MM.1S (cell line): ENCODE measurements around the gene KRT79.

Experiments used
- DNase-seq: peaks from one replicate; pipeline ENCODE4 v3.0.0-alpha.2; 2015
- H2AFZ ChIP-seq: fragments of 300-600 bp; sonication (generic); 2 replicates; pipeline ENCODE4 v1.6.0; 2016; ENCODE audit warnings: antibody characterized with exemption, low read length
- H3F3A ChIP-seq: fragments of 300-600 bp; sonication (generic); 2 replicates; pipeline ENCODE4 v1.6.1; 2016; ENCODE audit warnings: mild to moderate bottlenecking, antibody characterized with exemption, low read length, moderate library complexity, mixed read lengths; ENCODE audit not compliant: insufficient read depth
- H3K27ac ChIP-seq: fragments of 300-600 bp; sonication (generic); 2 replicates; pipeline ENCODE4 v1.5.1; 2016; ENCODE audit warnings: mild to moderate bottlenecking, low read length
- H3K27me3 ChIP-seq: fragments of 300-600 bp; sonication (generic); replicated peaks from 2 replicates; pipeline ENCODE4 v1.6.0; 2016; ENCODE audit warnings: low read length; ENCODE audit not compliant: insufficient read depth
- H3K36me3 ChIP-seq: fragments of 300-600 bp; sonication (generic); replicated peaks from 2 replicates; pipeline ENCODE4 v1.6.1; 2016; ENCODE audit warnings: mild to moderate bottlenecking, low read length, mixed read lengths; ENCODE audit not compliant: insufficient read depth
- H3K4me1 ChIP-seq: fragments of 300-600 bp; sonication (generic); 2 replicates; pipeline ENCODE4 v1.6.1; 2016; ENCODE audit warnings: low read length, mixed read lengths
- H3K4me2 ChIP-seq: fragments of 300-600 bp; sonication (generic); 2 replicates; pipeline ENCODE4 v1.6.0; 2016; ENCODE audit warnings: low read depth, low read length
- H3K4me3 ChIP-seq: fragments of 300-600 bp; sonication (generic); 2 replicates; pipeline ENCODE4 v1.5.1; 2016; ENCODE audit warnings: low read length, mixed read lengths
- H3K79me2 ChIP-seq: fragments of 300-600 bp; sonication (generic); 2 replicates; pipeline ENCODE4 v1.6.1; 2016; ENCODE audit warnings: mixed run types, low read length, mixed read lengths
- H3K9ac ChIP-seq: fragments of 300-600 bp; sonication (generic); 2 replicates; pipeline ENCODE4 v1.6.1; 2016; ENCODE audit warnings: low read length, mixed read lengths
- H3K9me2 ChIP-seq: fragments of 300-600 bp; sonication (generic); replicated peaks from 2 replicates; pipeline ENCODE4 v1.6.1; 2016; ENCODE audit warnings: mild to moderate bottlenecking, low read length, mixed read lengths; ENCODE audit not compliant: insufficient read depth
- H3K9me3 ChIP-seq: fragments of 300-600 bp; sonication (generic); replicated peaks from 2 replicates; pipeline ENCODE4 v1.6.1; 2016; ENCODE audit warnings: mild to moderate bottlenecking, low read length, mixed read lengths; ENCODE audit not compliant: insufficient read depth
- H4K20me1 ChIP-seq: fragments of 300-600 bp; sonication (generic); 2 replicates; pipeline ENCODE4 v1.6.1; 2016; ENCODE audit warnings: mild to moderate bottlenecking, low read length, moderate library complexity, mixed read lengths; ENCODE audit not compliant: insufficient read depth
- CTCF ChIP-seq: fragments of 300-600 bp; sonication (generic); IDR thresholded peaks from 2 replicates; pipeline ENCODE4 v1.5.1; 2016; ENCODE audit warnings: antibody characterized with exemption, low read length, mixed read lengths
- EZH2 ChIP-seq: fragments of 300-600 bp; sonication (generic); optimal IDR thresholded peaks from 2 replicates; pipeline ENCODE3; 2017; ENCODE audit warnings: low read depth, mild to moderate bottlenecking, antibody characterized with exemption, low read length, mixed read lengths
- EZH2phosphoT487 ChIP-seq: fragments of 300-600 bp; sonication (generic); IDR thresholded peaks from 2 replicates; pipeline ENCODE4 v1.6.1; 2018; ENCODE audit warnings: antibody characterized with exemption, low read length

KRT79 gene

GRCh38 chr12:52798003-52798670 is 36.0 kb downstream of the KRT79 start:
- no peak overlapping the region for H3K27ac ChIP-seq
- H3F3A ChIP-seq: no peaks in the 10 kb centered on the region
- H3K79me2 ChIP-seq: no peaks in the 10 kb centered on the region
- H3K36me3 ChIP-seq: no peaks in the 10 kb centered on the region
- peaks cover 58% of the 10 kb centered on the region for H3K27me3 ChIP-seq
- no peaks in the 10 kb centered on the region for H3K4me1 ChIP-seq
- no peak for DNase-seq
- no peak for TF ChIP-seq EZH2phosphoT487
- TF ChIP-seq CTCF: no peak
- TF ChIP-seq EZH2: no peak
- no peak overlapping the region for H3K4me3 ChIP-seq
- no peak overlapping the region for H3K9ac ChIP-seq
- no peak overlapping the region for H3K4me2 ChIP-seq
- no peaks in the 10 kb centered on the region for H3K9me2 ChIP-seq
- H3K9me3 ChIP-seq: no peaks in the 10 kb centered on the region
- no peak overlapping the region for H2AFZ ChIP-seq
- no peaks in the 10 kb centered on the region for H4K20me1 ChIP-seq

GRCh38 chr12:52797529-52797894 is 36.6 kb downstream of the KRT79 start:
- H3K4me1 ChIP-seq: no peaks in the 10 kb centered on the region
- peaks cover 58% of the 10 kb centered on the region for H3K27me3 ChIP-seq

GRCh38 chr12:52796839-52797528 is 37.1 kb downstream of the KRT79 start:
- Histone ChIP-seq H3K79me2 (no peaks in the 10 kb centered on the region), H3K9me3 (no peaks in the 10 kb centered on the region), H3K27me3 (peaks cover 58% of the 10 kb centered on the region), H3K4me3 (no peak overlapping the region), H3K27ac (no peak overlapping the region), H3F3A (no peaks in the 10 kb centered on the region), H2AFZ (no peak overlapping the region), H3K4me2 (no peak overlapping the region), H4K20me1 (no peaks in the 10 kb centered on the region), H3K9me2 (no peaks in the 10 kb centered on the region), H3K9ac (no peak overlapping the region), H3K4me1 (no peaks in the 10 kb centered on the region), H3K36me3 (no peaks in the 10 kb centered on the region)
- no peak for DNase-seq
- no peak for TF ChIP-seq EZH2phosphoT487
- no peak for TF ChIP-seq EZH2
- TF ChIP-seq CTCF: no peak

More at GRCh38 chr12:52797529-52797894, 36.6 kb downstream of the KRT79 start:
- Histone ChIP-seq H3K9me2 (no peaks in the 10 kb centered on the region), H3K4me2 (no peak overlapping the region), H3K9me3 (no peaks in the 10 kb centered on the region), H3K4me3 (no peak overlapping the region), H3K27ac (no peak overlapping the region), H2AFZ (no peak overlapping the region), H4K20me1 (no peaks in the 10 kb centered on the region), H3K79me2 (no peaks in the 10 kb centered on the region), H3K36me3 (no peaks in the 10 kb centered on the region), H3F3A (no peaks in the 10 kb centered on the region), H3K9ac (no peak overlapping the region)
- DNase-seq: no peak
- no peak for TF ChIP-seq EZH2phosphoT487
- no peak for TF ChIP-seq EZH2
- no peak for TF ChIP-seq CTCF
